Measurements from ENCODE around the gene FHOD3.
A peak's percentile ranks its signal among the peaks of the same experiment; 100 is the strongest.

Gene FHOD3

DNA sequence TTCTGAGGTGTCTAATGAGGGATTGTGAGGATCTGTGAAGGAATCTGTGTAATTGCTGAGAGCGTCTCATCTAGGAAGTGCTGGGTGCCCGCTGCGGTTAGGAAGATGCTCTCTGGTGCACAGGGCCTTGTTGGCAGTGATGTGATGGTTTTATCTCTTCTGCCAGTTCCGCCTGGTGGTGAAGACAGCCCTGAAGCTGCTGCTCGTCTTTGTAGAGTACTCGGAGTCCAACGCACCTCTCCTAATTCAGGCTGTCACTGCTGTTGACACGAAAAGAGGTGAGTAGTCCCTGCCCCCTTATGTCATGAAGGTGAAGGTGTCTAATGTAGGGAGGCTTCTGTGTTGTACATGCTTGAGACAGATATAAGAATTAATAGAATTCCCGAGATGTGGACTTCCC, 297.1 kb downstream of the FHOD3 start:
- DNase-seq (ENCODE audit: low read depth) = no peak

DNA sequence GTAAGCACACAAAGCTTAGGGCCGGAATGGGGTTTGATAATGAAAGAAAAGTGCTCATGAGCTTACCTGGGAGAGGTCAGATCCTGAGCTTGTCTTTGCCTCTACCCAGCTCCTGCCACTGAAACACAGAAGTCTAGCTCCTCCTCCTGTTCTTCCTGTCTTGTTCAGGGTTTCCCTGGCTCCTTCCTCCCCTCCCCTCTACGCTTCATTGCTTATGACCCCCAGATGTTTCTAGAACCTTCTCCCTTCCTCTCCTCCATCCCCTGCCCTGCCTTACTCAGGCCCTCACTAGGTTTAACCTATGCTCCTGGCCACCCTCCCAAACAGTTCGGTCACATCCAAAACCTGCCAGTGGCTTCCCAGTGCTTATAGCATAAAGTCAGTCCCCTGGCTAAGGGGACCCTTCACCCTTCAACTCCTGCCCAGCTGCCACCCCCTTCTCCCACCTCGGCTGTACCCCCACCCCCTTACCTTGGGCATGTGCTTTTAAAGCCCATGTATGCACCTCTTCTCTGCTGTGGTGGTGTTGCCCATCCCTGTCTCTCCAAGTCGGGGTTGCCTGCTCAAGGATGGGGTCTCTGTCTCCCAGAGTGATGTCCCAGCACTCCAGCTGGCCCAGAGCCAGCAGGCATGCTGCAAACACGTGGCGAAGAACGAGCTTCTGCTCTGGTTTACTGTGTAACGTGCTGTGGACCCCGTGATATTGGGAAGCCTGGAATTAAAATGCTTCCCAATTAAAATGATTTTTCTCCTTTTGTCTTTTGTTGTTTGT, 297.7 kb downstream of the FHOD3 start:
- no peak for DNase-seq (ENCODE audit: low read depth)

DNA sequence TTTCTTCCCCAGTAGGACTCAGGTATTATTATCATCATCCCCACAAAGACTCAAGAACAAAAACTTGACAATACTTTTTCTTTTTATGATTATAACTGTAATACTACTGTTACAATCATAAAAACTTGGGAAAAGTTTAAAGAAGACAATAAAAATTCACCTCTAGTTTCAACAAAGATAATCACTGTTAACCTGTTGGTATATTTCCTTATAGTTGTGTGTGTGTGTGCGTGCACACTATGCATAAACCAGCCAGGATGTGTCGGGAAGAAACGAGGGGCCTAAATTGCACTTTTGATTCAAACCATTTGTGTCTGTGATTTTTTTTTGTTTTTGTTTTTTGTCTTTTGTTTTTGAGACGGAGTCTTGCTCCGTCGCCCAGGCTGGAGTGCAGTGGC, 298.3 kb downstream of the FHOD3 start:
- DNase-seq (ENCODE audit: low read depth) = no peak

DNA sequence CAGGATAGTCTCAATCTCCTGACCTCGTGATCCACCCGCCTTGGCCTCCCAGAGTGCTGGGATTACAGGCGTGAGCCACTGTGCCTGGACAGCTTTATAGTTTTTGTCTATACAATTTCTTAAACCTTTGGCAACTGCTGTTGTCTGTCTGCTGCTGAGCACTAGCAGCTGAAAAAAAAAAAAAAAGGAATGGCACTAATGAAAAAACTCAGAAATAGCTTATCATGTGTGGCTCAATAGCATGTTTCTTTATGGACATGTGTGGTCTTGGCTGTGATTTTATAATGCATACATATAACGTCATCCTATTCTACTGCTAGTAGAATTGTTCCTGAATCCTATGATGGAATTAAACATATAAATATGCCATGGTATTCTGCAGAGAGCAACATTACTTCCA, 300.1 kb downstream of the FHOD3 start:
- no peak for DNase-seq (ENCODE audit: low read depth)

DNA sequence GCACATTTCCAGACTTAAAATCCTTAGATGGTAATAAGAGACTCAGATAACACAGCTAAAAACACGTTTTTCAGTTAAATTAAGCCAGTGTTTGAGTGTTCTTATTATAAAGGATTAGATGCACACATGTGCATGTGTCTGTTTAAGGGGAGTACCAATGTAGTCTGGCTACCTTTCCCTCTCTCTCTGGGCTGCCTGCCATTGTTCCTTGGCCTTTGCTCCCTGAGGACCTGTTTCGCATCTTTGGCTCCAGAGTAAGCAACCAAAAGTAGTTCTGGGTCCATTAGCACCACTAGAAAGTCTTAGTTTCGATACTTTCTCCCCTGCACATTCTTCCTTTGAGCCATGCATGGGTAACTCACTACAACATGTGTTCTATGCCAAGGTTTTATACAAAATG, 303.0 kb downstream of the FHOD3 start:
- DNase-seq (ENCODE audit: low read depth) = no peak

DNA sequence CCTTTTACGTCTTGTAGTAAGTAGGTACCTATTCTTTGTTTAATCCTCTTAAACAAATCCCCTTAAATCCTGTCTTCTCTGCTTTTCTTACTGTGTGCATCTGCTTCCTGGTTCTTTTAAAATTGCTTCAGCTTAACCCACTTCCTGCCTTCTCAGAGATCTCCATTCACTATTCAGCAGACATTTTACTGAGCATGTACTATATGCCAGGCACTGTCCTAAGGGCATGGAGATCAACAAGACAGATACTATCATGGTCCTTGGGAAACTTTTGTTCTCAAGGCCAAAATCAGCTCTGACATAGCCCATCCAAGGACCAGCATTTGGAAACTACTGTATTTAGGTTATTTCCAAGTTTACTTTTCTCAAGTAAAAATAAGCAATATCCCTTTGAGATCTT, 303.8 kb downstream of the FHOD3 start:
- DNase-seq (ENCODE audit: low read depth) = no peak

DNA sequence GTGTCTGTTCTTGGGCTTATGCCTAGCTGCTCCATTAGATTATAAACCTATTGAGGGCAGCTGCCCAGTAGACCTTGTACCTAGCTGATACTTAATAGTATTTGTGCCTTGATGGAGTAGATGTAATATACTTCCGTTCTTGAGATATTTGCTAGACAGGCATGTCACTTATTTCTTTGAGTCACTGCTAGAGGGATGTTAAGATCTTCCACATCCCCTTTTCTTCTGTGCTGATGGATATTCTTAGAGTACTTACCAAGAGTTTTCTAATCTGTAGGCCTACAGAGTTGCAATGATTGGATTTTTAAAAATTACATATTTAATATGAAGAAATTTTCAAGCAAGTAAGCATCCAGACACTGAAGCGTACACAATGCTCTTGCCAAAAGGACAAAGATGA, 304.6 kb downstream of the FHOD3 start:
- no peak for DNase-seq (ENCODE audit: low read depth)

DNA sequence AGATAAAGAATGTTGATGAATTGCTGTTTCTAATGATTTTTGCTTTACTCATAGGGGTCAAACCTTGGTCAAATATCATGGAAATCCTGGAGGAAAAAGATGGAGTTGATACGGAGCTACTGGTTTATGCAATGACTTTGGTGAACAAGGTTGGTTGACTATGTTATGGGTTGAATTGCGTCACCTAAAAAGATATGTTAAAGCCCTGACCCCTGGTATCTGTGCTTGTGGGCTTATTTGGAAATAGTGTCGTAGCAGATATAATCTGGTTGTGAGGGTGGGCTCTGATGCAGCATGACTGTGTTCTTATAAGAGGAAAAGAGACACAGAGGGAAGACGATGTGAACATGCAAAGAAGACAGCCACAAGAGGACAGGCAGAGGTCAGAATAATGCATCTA, 305.1 kb downstream of the FHOD3 start:
- DNase-seq (ENCODE audit: low read depth) = peak; percentile 25

DNA sequence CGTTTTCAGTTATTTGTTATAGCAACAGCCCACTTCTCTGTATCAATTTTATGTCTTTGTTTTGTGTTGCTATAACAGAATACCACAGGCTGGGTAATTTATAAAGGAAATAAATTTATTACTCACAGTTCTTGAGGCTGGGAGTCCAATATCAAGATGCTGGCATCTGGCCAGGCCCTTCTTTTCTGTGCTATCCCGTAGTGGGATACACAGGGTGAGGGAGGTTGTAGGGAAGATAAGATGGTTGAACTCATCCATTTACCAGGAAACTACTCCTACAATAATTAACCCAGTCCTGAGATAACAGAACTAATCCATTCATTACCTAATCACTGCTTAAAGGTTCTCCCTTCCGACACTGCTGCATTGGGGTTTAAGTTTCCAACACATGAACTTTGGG, 310.6 kb downstream of the FHOD3 start:
- no peak for DNase-seq (ENCODE audit: low read depth)

DNA sequence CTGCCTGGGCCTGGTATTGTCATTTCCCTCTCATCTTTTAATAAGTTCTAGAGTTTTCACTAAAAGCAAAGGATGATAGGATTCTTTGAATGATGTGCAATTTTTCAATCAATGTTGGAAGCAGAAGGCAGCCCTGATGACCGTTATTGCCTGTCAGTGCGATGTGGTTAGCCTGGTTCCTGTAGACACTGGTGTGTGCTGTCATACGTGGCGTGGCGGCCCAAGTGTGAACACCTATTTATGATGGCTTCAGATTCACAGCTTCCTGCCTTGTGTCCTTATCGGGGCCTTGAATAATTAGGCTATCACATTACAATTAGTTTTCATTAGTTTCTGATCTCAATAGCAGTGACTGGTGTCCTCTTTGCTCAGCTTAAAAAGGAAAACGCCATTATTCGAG, 312.7 kb downstream of the FHOD3 start:
- no peak for DNase-seq (ENCODE audit: low read depth)

DNA sequence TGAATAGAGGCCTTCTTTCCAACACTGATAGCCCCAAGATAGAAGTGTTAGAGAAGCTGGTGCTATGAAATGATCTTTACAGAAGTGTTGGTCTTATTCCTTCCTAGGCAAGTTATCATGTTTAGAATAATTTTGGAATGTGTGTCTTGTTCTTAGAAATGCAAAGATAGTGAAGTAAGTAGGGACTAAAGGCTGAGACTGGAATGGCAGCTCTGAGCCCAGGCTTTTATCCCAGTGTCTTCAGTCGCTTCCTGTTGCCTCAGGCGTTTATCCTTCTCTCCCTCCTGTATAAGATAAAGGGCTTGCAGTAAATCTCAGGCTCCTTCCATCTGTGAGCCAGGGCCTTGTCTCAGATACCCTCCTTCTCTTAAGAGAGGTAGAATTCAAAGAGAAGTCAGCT, 313.1 kb downstream of the FHOD3 start:
- peak; percentile 57 for DNase-seq (ENCODE audit: low read depth)

DNA sequence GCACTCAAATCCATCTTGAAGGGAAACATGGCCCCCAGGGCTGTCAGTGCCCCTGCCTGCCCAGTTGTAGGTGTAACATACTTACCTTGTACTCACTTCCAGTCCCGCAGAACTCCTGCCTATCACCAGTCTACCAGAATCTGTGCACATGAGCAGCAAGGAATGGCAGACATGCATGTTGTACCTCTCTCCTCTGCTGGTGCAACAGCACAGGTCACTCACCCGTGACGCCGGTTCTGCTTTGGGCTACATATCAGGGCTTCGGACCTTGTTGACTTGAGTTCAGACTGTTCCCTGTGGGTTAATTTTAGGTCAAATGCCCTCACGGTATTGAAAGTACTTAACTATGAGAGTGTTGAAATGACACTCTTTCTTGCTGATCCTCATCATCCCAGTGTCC, 315.6 kb downstream of the FHOD3 start:
- no peak for DNase-seq (ENCODE audit: low read depth)

DNA sequence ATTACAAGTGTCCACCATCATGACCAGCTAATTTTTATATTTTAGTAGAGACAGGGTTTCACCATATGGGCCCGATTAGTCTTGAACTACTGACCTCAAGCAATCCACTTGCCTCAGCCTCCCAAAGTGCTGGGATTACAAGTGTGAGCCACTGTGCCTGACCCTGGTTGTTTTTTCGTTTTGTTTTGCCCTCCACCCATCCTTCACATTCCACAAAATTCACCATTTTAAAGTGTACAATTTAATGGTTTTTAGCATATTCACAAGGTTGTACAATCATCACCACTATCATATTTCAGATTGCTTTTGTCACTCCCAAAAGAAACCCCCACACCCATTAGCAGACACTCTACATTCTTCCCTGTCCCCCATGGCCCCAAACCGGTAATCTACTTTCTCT, 316.3 kb downstream of the FHOD3 start:
- no peak for DNase-seq (ENCODE audit: low read depth)

DNA sequence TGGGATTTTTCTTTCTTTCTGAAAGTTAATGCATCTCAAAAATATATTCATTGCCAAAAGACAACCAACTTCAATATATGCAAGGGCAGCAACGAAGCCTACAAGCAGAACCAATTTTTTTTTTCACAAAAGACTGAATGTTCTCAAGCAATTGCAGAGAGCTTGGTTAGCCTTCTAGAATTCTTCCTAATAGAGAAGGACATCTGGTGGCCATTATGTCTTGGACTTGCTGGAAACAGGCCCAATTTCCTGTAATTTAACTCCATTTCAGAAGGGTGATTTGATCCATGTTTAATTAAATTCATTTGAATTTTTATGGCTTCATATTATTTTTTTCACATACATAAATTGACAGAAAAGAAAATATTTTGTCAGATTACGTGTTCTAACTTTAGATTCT, 323.3 kb downstream of the FHOD3 start:
- DNase-seq (ENCODE audit: low read depth) = peak; percentile 64

DNA sequence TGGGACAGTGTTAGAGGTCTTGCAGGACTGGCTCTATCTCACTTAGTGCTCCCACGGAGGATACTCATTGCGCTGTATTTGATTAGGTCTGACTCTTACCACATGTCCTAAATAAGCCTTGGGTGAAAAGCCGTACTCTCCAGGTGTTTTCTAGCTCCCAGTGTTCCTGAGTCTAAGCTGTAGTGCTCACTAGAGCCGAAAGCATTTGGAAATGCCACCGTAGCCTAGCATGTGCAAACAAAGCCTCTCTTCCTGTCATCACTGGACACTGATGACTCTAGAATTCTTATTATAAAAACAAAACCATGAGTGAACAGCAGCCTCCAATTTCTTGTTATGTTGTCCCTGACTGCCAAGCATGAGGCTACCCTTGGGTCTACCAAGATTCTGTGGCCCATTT, 325.1 kb downstream of the FHOD3 start:
- peak; percentile 26 for DNase-seq (ENCODE audit: low read depth)

DNA sequence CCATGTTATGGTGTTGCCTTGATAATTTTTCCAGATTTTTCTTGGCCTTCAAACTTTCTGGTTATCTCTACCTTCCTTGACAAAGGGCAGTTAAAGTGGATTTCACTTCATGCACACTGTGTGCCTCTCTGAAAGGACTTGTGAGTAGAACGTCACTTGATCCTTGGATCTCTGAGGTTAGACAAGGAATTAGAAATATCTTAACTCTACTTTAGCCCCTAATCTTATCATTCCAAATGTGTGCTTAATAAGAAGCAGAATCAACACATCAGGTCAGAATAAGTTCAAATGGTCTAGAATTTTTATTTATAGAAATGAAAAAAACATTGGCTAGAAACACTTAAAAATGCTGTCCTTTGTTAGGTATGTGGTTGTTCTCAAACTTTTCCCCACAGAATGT, 325.6 kb downstream of the FHOD3 start:
- DNase-seq (ENCODE audit: low read depth) = peak; percentile 46

DNA sequence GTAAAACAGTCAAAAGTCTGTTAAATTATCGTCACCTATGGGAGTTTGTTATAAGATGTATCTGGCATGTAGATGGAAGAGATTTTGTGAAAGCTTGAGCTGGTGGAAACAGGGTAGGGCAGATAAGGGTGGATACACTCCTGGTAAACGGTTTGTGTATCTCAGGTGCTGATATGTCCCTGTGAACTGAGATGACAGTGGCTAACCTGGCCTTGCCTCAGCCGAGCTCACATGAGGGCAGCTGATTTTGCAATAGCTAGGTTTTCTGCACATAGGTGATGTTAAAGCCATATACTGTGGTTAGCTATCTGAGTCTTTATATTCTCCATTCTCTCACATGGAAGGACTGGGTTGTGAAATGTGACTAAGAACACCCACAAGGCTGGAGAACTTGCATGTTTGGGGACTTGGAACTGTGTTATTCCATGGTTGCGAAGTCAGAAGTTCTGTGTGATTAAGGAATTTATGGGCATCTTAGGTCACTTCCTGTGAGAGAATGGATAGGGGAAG, 326.2 kb downstream of the FHOD3 start:
- DNase-seq (ENCODE audit: low read depth) = peak; percentile 70

DNA sequence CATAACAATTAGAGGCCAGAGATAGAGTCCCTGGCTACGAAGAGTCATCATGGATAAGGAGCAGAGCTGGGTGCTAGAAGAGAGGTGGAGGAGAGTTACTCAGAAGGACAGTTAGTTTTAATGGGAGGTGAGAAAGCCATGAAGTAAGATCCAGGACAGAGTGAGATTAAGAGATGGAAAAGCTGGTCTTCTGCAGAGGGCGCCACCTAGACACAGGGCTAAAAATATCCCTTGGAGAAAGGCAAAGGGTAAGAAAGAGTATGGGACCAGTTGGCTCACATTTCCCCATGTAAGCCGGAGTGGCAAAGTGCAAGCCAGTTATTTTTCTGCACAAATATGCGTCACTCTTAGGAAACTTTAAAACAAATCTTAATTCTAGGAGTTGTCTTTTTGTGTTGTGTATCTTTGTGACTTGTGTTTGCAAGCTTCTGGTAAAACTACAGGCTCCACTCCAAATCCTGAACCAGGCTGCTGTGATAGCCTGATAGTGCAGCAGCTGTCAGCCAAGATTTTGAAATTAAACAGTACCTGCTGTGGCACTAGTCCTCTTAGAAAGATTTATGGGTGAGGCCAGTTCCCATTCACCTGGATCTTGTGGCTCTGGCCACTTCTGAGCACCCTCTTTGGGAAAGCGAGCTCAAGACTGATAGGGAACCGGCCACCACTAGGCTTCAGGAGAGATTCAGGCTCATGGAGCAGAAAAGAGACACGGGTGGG, 327.1 kb downstream of the FHOD3 start:
- DNase-seq (ENCODE audit: low read depth) = no peak

DNA sequence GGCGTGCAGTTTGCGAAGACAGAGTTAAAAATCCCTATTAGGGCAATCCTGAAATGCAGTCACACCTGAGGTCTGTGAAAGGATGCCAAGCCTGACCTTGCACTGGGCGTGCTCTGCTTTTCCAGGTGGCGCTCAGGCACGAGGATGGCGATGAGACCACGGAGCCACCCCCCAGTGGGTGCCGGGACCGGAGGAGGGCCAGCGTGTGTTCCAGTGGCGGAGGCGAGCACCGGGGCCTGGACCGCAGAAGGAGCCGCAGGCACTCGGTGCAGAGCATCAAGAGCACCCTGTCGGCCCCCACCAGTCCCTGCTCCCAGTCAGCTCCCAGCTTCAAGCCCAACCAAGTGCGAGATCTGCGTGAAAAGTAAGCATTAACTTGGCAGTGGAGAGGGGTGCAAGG, 327.9 kb downstream of the FHOD3 start:
- DNase-seq (ENCODE audit: low read depth) = no peak

DNA sequence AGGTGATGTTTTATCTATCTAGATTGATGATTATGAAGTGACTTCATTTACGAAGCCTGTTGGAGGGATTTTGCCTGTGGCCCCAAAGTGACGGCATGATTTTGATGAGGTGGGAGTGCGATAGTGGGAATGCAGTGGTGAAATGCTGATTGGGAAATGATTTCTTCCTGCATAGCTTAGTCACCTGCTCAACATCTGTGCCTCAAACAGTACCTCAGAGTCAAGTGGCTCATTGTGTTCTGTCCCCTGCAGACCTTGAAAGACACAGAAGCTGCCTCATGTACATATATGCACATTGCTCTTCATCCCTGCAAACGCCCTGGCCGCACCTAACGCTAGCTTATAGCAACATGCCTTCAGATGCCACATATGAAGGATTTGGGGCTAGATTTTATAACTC, 330.1 kb downstream of the FHOD3 start:
- no peak for DNase-seq (ENCODE audit: low read depth)

DNA sequence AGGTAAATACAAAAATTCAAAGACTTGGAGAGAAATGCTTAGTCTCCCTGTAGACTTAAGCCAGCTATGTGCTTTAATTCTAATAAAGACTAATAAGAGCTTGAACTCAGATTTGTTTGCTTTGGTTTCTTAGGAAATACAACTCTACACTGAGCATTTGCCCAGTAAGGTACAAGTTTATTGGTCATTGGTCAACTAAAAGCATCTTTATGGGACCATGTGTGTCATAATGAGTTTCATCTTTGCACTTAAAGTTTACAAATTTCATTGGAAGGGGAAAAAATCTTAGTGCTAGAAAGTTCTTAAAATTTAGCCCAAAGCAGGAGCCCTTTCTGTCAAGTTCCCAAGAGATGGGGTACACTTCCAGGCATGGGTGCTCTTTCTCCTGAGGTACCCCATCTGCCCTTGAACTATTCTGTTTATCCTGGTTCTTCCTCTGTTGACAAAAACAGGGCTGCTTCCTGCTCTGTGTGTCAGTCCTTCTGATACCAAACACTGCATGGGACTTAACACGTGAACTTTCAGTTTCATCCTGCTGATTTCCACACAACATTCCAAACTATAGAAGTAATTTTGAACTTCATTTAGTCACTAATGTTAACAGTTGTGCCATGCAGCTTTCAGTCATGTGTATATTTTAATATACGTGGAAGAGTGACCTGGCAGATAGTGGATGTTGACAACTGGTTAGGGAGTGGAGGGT, 331.1 kb downstream of the FHOD3 start:
- peak; percentile 85 for DNase-seq (ENCODE audit: low read depth)

DNA sequence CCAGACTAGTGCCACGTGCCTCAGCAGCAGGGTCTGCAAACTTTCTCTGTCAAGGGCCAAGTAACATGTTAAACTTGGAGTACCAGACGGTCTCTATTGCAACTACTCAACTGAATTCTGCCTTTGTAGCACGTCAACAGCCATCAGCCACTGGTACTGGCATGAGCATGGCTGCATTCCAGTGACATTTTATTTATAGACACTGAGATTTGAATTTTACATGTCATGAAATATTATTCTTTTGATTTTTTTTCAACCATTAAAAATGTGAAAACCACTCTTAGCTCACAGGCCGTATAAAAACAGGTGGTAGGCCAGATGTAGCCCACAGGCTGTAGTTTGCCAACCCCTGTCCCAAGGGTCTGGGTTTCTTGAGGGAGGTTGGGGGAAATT, 331.6 kb downstream of the FHOD3 start:
- no peak for DNase-seq (ENCODE audit: low read depth)

DNA sequence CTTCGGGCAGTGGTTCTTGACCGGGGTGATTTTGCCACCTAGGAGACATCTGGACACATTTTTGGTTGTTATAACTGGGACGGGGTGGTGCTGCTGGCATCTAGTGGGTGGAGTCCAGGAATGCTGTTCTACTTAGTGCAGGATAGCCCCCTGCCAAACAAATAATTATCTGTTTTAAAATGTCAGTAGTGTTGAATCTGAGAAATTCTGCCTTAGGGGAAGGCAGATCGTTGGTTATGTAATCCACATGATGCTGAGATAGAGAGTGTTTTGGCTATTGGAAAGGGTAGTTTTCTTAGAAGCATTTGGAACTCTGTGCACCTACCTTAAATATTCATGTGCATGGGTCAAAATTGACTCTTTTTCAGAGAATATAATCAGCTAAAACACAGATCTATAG, 332.3 kb downstream of the FHOD3 start:
- DNase-seq (ENCODE audit: low read depth) = no peak

Measured in EH (cell line).